Islet precursor cell (in vitro differentiated cells): Measurements from ENCODE around the gene LSR.

ENCODE experiments used
- DNase-seq: peaks from one replicate; pipeline ENCODE4 v3.0.0-alpha.2; 2018

The LSR gene

DNA sequence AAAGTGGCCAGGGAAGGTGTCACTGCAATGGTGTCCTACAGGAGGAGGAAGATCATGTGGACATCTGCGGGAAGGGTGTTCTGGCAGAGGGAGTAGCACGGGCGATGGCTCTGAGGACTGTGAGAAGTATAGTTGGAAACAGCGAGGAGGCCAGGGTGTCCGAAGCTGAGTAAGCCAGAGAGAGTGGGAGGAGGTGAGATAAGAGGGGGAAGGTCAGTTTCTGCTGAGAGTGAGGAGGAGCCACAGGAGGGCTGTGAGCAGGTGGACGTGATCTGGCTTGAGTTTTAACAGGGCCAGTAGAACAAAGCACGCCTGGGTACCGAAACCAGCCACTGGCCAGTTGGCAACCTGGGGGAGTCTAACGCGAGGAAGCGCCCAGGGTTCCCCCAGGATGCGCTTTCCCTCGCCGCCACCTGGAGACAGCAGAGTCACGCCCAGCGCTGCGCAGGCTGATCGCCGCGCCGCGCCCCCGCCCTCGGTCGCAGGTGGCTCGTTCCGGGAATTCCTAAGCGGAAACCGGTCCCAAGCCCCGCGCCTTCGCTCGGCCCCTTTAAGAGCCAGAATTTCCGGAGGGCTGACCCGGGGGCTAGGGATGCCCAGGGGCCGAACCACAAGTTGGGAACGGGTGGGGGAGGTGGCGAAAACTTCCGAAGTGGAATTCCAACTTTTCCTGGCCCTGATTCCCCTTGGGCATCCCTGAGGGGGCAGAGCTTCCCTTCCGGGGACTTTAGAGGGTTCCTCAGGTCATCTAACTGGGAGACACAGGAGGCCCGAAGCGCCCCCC, 1.1 kb upstream of the LSR start:
- DNase-seq = peak; percentile 94

DNA sequence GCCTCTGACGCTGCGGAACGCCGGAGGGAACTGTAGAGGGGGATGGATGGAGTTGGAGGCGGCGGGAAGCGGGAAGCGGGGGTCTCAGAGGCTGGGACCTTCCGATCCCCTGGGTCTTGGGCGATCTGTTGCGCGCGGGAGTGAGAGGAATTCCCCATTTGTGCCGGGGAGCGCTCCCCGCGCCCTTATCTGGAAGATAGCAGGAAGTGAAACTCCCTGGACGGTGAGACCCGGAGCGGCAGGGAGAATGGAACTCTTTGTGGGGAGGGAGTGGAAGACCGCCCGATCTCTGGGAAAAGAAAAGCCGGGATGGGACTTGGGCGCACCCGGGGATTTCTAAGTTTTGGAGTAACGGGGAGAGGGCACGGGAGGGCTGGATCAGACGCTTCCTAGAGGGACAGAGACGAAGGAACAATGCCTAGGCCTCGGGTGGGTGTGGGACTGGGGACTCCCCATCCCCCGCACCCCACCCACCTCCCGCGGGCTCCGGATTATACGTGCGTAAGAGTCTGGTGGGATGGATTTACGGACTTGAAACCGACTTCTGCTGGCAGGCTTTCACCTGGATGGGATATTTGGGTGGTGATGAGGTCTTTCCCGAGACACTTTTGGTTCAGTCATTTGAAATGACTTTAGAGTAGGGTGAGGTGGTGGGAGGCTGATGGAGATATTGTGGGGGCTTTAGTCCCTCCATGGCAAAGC, 495 bp downstream of the LSR start:
- DNase-seq = no peak

DNA sequence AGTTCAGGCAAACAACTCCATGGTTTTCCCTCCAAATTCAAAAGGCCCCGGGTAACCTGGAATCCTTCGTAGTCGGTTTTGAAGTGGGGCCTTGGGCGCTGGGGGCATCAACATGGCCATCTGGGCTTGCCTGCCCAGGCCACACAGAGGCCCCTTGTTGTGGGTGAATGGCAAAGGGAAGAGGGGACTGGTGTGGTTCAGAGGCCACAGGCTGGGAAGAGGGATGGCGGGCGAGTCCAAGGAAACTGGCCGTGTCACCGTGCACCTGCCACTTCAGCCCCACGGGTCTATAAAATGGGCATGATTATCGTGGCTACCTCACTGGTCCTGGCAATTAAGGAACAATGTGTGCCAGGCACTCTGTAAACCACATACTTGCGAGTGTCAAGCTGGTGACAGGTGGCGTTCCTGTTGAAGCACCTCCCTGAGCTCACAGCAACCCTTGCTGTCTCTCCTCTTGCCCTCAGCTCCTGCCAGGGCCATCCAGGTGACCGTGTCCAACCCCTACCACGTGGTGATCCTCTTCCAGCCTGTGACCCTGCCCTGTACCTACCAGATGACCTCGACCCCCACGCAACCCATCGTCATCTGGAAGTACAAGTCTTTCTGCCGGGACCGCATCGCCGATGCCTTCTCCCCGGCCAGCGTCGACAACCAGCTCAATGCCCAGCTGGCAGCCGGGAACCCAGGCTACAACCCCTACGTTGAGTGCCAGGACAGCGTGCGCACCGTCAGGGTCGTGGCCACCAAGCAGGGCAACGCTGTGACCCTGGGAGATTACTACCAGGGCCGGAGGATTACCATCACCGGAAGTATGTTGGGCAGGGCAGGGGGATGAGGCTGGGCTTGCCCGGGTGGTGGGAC, 1.3 kb downstream of the LSR start:
- DNase-seq = peak; percentile 17

DNA sequence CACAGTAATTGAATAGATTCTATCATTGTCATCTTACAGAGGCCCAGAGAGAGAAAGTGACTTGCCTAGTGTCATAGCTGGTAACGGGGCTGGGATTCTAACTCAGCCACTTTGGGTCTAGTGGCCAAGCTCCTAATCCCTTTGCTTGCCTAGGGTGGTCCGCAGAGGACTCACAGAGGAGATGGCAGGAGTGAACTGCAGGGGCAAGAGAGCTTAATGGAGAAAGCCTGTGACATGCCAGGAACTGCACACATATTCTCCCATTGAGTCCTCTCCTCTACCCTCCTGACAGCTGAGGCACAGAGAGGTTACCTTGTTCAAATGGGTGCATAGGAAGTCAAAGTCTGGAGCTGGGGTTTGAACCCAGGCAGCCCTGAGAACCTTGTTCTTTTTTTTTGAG, 2.7 kb downstream of the LSR start:
- no peak for DNase-seq

DNA sequence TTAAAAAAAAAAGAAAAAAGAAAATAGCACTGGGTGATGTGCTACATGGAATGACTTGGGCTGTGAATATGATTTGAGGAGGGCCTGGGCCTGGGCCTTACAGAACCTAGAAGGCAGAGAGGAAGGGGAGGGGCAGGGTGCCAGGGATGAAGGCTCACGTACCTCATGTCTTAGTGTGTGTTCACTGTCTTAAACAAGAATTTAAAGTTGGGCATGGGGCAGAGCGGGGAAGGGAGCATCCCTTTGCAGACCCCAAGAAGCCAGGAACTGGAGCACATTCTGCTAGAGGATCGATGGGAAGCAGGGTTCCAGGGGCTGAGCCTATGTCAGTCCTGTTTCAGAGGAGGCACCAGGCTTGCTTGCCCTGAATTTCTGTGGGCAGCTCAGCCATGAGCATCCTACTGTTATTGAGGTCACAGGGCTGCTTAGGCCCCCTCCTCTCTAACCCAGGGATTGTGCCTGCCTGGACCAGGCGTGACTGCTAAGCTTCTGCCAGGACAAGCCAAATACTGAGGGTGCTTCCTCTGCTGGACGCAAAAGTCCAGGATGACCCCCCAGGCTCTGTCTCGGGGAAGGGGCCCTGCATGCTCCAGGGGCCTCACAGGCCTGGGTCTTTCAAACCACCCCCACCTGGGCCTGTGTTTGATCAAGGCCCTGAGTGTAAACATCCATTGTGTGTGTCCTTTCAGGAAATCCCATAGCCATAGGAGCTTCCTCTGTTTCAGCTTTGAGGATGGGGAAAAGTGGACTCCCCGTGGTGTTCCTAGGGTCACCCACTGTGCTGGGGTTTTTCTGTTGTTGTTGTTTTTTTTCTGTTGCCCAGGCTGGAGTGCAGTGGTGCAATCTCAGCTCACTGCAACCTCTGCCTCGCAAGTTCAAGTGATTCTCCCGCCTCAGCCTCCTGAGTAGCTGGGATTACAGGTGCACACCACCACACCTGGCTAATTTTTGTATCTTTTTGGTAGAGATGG, 4.8 kb downstream of the LSR start:
- no peak for DNase-seq

DNA sequence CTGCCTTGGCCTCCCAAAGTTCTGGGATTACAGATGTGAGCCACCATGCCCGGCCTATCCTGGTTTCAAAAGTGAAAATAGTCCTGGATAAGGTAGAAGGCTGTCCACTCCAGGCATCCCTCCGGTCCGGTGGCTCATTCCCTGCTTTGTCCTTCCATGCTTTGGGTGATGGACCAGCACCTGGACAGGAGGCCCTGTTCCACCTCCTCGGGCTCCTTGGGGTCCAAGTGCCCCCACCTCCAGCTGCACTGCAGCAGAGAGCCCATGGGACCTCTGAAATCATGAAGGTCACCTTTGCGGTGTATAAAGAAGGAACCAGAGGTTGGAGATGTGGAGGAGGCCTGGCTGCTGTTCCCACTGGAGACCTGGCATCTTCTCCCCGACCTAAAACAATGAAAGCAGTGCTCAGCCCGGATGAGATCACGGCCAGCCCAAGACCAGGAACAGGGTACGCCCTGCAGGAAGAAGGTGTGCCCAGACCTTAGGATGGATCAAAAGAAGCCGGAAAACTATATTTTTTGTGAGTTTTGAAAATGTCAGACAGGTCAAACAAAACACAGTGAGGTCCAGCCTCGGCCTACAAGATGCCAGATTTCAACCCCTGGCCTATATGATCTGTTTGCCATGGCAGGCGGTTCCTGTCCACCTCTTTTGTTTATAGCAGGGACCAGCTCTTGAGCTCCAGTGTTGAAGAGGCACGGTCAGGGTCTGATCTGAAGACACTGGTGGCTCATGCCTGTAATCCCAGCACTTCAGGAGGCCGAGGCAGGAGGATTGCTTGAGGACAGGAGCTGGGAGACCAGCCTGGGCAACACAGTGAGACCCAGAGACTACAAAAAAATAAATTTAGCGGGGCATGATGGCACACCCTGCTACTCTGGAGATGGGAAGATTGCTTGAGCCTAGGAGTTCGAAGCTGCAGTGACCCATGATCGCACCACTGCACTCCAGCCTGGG, 5.8 kb downstream of the LSR start:
- no peak for DNase-seq

DNA sequence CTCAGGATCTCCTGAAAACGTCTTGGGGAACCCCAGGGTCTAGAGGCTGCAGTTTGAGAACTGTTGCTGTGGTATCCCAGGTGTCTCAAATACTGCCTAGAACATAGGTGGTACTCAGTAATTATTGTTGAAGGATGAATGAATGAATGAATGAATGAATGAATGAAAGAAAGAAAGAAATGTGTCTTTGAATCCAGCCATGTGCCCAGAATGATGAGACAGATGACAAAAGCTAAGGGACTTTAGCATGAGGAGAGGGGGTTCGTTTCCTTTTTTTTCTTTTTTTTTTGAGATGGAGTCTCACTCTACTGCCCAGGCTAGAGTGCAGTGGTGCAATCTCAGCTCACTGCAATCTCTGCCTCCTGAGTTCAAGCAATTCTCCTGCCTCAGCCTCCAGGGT, 7.8 kb downstream of the LSR start:
- no peak for DNase-seq

DNA sequence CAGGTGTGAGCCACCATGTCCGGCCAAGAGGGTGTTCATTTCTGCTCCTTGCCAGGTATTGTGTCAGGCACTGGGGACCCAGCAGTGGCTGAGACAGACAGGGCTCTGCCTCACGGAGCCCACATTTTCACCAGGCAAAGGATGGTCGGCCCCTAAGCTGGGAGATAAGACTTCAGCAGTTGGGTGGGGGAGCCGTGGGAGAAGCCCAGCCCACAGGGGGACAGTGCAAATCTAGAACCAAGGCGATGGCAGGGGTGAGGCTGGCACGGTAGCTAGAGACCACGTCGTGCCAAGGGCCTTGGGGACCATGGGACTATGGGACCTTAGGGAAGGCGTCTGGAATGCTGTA, 8.3 kb downstream of the LSR start:
- DNase-seq = no peak

DNA sequence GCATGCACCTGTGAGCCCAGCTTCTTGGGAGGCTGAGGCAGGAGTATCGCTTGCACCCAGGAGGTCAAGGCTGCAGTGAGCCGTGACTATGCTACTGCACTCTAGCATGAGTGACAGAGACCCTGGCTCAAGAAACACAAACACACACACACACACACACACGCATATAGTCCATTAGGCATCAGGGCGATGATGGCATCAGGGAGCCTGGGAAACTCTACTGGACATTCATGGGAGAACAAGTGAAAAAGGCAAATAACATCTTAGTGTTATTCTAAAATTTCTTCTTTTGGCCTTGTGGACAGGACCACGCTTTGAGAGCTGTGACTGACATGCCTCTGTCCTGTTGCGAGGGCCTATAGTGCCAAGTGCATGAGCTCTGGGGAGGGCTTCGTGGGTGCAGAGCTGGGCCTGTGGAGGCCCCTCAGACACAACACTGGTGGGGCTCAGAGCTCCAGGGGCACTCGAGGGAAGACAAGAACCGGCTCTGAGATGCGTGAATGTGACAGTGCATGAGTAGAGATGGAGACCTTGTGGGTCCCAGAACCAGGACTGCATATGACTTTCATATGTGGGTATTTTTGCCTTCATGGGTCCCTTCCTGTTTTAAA, 12.0 kb downstream of the LSR start:
- DNase-seq = peak; percentile 32

DNA sequence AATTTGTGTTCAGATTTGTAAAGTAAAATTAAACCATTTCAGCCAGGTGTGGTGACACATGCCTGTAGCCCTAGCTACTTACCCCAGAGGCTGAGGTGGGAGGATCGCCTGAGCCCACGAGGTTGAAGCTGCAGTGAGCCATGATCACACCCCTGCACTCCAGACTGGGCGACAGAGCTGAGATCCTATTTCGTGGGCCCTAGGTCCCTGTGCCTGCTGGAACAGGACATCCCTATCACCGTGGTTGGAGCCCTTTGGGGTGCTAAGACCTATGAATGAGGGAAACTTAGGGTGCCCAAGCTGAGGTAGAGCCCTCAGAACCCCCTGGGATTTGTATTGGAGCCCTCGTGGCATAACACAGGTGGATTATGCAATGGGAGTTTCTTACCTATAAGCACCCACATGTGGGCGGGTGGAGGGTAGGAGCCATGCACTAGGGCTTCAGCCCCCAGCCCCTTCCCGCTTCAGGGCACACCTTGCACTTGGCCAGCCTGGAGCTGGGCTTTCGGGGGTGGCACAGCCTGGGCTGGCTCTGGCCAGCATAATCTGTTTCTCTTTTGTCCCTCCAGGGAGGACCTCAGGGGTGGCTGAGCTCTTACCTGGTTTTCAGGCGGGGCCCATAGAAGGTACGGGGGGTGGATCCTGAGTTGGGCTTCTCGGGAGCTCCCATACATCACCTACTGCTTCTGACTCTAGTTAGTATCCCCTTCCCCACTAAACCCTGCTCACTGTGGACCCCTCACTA, 12.7 kb downstream of the LSR start:
- peak; percentile 35 for DNase-seq

DNA sequence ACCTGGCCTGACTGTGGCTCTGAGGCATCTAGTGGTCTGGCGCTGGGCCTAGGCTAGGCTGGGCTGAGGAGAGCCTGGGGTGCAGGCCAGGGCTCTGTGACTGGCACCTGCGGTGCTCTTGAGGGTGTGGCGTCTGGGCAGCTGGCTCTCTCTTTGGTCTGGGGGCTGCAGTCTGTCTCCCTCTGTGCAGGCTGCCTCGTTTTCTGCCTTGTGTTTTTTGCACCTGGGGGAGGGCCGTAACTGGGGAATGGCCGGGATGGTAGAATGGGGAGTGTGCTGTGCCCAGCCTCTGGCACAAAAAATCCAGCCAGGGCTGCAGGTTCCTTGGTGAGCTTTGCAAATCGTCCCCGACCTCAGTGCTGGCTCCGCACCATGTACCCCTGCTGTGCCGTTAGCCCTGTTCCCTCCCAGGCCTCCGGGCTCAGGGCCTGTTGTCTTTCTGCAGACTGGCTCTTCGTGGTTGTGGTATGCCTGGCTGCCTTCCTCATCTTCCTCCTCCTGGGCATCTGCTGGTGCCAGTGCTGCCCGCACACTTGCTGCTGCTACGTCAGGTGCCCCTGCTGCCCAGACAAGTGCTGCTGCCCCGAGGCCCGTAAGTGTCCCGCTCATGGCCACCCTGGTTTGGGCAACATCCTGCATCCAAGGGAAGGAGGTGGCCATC, 13.4 kb downstream of the LSR start:
- peak; percentile 46 for DNase-seq

DNA sequence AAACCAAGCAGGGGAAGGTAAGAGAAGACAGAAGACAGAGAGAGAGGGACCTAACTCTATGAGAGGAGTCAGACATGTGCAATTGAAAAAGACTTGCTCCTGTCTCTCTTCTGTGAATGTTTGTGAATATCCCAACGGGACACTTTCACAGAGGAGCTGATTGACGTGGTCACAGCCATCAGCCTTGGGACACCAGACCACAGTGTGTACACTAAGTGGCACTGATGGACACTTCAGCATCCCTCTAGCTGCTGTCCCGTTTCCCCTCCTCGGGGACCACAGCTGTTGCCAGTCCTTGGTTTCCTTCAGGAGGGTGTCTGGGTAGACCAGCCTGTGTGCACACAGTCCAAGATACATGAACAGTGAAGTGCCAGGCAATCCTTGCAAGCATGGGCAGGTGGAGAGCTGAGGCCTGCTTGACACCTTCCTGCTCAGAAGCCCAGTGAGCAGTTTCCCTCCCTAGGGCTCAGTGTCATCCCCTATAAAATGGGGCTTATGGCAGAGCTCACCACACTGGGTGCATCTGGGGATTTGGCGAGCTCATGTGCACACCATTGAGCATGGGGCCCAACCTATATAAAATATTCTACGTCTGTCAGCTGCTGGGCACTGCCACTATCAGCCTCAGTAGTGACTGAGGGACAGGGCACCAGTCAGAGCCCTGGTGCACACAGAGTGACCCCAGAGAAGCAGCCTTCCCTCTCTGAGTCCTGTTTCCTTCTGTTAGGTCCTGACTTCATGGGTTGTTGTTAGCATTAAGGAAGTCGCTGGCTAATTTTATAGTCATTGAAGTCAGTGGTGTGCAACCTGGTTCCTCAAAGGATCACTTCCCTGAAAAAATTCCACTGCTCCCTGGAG, 15.7 kb downstream of the LSR start:
- DNase-seq = peak; percentile 41

DNA sequence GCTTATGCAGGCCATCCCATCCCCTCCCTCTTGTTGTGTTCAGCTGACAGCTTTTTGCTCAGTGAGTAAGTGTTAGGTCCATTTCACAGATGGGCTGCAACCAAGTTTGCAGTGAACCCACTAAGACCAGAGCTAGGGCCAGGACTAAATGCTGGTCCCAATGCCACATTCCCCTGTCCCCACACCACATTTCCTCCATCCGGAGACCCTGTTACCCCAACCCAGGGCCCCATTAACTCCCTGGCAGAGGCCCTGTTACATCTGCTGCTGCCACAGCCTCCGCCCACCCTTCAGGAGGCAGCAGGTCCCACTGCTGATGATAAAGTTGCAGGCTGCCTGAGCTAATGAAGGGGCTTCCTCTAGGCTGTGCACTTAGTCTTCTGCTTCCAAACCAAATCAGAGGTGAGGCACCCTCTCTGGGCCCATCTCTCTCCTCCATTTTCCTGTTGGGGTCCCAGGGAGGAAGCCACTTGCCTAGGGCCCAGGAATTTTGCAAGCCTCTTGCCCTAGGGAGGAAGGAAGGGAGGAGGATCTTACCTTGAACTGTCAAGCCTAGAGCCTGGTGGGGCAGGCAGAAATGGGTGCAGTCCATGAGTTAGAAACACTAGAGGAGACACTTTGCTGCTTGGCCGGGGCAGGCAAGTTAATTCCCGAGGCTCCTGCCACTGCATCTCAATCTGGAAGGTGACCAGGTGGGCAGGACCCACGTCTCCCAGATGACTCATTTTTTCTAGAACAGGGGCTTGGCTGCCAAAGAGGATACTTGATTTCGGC, 16.5 kb downstream of the LSR start:
- DNase-seq = peak; percentile 51

DNA sequence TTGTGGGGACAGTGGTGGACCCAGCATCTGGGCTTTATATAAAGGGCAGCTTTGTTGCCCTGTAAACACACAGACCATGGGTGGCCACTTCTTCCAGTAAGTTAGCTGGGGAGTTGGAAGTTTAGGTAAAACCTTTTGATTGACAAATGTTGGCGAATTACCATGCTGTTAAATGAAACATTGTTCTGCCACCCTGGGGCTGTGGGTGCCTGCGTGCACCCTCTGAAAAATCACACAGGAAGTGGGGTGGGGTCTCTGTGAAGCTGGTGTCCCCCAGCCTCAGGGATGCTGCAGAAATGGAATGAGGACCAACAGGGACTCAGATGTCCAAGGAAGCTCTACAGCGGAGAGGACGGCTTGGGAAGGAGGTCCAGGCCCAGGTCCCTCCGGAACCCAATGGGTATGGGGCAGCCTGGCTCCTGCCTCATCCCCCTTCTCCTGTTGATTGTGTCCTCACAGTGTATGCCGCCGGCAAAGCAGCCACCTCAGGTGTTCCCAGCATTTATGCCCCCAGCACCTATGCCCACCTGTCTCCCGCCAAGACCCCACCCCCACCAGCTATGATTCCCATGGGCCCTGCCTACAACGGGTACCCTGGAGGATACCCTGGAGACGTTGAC, 17.2 kb downstream of the LSR start:
- peak; percentile 32 for DNase-seq

DNA sequence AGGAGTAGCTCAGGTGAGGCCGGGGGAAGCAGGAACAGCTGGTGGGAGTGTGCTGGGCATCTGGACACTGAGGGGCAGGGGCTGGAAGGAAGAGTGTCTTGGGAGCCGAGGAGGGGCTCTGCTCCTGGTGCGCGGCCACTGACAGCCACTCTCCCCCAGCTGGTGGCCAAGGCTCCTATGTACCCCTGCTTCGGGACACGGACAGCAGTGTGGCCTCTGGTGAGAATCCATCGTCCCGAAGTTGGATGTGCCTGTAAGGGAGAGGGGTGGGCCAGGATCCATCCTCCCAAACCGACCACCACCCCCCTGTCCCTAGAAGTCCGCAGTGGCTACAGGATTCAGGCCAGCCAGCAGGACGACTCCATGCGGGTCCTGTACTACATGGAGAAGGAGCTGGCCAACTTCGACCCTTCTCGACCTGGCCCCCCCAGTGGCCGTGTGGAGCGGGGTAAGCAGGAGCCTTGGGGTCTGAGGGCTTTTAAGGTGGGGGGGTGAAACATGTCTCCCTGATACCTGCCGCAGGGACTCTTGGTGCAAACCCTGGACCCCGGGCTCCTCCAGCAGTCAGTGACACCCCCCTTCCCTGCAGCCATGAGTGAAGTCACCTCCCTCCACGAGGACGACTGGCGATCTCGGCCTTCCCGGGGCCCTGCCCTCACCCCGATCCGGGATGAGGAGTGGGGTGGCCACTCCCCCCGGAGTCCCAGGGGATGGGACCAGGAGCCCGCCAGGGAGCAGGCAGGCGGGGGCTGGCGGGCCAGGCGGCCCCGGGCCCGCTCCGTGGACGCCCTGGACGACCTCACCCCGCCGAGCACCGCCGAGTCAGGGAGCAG, 17.9 kb downstream of the LSR start:
- DNase-seq = peak; percentile 51

DNA sequence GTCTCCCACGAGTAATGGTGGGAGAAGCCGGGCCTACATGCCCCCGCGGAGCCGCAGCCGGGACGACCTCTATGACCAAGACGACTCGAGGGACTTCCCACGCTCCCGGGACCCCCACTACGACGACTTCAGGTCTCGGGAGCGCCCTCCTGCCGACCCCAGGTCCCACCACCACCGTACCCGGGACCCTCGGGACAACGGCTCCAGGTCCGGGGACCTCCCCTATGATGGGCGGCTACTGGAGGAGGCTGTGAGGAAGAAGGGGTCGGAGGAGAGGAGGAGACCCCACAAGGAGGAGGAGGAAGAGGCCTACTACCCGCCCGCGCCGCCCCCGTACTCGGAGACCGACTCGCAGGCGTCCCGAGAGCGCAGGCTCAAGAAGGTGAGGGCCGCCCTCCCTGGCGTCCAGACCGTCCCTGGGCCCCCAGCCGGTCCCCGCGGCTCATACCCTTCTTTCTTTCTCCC, 18.6 kb downstream of the LSR start:
- DNase-seq = peak; percentile 59
